HG03108 (cell line): Measurements from ENCODE around the gene PIGU.
"Not testable (repeated sequence)": the region's sequence is repeated elsewhere in the genome, so short reads cannot be mapped to it uniquely, and the experiment has no call there.

Source experiments
- ATAC-seq: cut with Tn5 transposase; IDR thresholded peaks from one replicate; pipeline ENCODE4 v1.9.1; 2021; ENCODE audit warnings: moderate library complexity; ENCODE audit not compliant: unreplicated experiment

Gene PIGU

DNA sequence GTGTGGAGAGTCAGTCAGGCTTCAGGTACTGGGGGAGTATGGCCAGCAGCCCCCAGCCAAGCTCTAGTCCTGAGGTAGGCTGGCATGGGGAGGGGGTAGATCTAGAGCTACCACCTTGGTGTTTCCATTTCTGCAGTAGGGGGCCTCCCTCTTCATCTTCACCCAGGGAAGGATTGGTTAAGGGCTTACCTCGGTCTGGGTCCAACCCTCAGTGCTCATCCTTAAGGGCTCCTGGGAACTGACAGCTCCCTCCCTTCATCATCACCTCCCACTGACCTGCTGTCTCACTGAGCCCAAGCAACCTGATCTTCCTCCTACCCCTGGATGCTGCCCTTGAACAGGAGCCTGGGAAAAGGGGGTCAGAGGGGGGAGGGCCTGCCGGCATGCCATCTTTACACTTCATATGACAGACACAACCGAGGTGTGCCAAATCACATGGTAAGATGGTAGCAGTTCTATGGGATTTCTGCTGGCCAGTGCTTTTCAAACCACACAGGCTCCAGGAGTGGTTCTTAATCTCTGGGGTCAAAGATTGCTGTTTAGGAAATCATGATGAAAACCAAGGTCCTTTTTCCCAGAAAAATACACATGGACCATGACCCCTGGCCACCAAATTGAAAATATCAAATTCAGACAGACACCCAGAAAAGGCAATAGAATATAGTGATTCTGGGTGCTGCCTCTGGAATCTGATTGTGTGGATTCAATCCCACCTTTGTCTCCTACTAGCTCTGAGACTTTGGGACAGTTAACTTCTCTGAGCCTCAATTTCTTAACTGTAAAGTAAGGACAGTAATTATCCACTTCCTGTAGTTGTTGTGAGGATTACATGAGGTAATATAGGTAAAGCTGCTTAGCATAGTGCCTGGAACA, 30.3 kb upstream of the PIGU start:
- ATAC-seq: no peak

DNA sequence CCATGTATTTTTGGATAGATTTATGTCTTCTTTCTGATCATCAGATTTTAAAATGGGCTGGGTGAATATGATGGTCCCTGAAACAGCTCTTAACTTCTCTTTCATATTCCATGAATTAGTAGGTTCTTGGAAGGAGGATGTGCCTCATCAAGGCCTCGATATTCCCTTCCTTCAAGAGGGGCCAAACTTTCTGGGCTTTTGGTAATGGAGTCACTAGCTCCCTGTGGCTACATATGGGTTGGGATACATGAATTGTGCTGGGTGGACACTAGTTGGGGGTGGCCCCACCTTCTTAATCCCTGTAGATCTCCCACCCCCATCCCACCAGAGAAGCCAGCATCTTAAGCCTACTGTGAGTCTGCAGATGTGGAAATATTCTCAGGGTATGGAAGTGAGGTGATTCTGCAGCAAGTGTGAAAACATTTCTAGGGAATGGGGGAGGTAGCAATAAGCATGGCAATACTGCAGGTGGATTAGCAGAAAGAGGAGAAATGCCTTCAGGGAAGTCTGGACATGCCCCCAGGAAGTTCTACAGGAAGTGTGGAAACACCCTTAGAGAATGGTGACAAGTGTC, 29.5 kb upstream of the PIGU start:
- ATAC-seq: no peak

DNA sequence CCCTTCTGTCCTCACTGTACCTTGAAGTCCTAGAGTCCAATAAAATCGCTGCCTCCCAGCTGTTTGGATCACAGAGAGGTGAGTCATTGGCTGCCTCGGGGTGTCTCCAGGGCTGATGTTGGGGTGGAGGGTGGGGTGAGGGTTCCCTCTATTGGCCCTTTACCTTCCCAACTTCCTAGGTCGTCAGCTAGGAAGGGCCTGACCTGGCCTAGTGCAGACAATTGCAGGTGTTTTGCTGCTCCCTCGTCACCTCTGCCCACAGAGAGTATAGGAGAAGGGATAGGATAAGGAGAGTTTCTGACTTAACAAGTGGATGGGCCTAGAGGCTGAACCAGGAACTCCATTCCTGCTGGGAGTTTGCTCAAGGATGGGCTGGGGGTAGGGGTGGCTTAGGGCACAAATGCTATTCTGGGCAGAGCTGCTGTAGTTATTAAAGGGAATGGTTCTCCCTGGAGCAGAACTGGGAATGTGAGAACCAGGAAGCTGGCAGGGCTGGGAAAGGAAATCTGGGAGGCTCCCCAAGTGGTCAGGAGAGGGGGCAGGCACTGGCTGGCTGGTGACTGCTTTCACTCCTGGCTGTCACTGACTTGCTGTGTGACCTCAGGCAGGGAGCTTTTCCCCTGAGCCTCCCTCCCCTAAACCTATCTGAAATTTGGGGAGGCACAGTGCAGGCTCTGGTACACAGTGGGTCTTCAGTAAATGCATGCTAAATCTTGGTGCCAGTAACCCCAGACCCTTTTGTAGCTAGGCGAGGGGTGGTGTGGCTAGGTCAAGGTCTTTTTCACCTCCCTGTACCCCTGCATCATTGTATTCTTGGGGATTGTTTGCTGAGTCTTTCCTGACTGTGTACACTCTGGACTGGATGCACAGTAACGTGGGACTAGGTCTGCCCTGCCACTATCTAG, 28.8 kb upstream of the PIGU start:
- no peak for ATAC-seq

DNA sequence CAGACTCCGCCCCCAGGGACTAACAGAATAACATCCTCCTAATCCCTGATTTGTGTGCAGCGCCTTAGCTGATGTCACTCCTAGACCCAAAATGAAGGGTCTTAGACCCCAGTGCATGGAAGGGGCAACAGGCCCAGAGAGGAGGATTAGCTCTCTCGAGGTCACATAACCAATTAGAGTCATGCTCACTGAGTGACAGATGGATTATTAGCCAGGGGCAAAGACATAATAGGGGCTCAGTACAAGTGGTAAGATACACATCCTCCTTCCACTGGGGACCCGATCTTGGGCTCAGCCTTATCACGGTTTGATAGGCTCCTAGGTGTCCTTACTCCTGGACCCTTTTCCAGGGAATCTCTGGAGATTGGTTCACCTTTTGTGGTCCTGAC, 28.1 kb upstream of the PIGU start:
- no peak for ATAC-seq

DNA sequence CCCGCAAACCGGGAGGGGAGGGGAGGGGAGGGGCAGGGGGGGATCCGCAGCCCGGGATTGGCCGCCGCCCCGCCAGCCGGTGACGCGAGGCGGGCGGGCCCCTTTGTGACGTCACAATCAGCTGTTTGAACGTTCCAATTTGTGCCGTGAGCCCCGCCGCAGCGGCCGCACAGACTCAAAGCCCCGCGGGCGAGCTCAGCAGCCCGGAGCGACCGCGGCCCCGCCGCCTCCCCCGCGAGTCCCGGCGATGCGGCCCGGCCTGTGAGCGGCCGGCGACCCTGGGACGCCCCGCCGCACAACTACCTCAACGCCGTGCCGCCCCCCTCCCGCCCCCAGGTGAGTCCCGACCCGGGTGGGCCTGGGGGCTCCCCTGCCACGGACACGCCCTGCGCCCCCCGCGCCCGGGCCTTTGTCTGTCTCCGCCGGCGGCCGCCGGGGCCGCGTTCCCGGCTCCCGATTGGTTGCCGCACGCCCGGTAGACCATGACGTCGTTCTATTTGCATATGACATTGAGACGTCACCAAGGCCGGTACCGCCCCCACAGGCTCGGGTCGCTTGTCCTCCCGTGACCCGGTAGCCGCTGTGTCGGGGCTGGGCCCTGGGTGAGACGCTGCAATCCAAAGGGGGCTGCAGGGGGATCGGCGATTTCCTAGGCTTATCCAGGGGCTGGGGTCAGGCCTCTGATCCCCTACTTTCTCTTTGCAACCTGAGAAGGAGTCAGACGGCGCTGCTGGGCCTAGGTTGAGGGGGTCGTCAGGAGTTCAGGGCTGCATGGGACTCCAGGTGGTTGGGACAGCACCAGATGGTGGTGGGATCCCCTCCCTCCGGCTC, 27.5 kb upstream of the PIGU start, which contains the start of gene TP53INP2:
TSS of gene TP53INP2 (plus strand) at position 168 of the 831 bp plus-strand sequence. CDS start 4,396 bp downstream, outside the sequence.
- peak; percentile 38 for ATAC-seq

DNA sequence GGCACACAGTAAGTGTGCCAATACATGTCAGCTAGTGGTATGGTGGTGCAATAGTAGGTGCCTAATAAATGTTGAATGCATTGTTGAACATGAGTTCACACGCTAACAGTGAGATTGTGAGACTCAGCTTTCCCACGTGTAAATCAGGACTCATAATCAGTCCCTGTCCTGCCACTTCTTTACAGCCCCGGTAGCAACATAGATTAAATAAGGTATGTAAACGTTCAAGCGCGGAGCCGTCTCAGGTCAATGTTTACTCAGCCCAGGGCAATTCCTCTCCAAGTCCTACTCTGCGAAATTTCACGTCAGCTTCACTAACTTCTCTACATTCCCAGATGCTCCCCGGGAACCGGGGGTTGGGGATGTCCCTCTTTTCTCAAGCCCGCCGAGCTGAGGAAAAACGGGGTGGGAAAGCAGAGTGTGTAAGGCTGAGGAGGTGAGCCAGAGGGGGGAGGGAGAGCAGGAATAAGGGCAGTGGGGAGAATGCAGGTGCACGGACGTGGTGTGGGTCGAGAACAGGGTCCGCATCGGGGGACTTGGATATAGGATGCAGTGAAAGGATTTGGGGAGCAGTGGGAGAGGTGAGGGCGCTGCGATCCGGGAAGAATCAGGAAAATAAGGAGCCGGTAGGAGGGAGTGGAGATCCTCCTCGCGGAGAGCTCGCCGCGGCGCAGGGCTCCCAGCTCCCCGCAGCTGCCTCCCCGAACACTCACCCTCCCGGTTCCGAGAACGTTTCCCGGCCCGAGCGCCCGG, 26.7 kb upstream of the PIGU start:
- no peak for ATAC-seq

DNA sequence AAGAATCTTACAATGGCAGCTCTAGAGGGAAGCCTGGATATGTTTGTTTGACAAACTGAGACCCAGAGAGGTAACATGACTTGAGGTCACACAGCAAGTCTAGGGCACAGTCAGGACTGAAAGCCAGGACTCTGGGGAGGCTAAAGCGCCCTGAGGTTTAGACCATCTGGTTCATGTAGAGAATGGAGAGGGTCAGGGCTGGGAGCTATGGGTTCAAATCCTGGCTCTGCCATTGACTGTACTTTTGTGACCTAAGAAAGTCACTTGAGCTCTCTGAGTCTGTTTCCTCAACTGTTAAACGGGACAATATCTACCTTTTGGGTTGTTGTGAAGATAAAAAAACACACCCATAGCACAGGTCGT, 26.1 kb upstream of the PIGU start:
- ATAC-seq: no peak

DNA sequence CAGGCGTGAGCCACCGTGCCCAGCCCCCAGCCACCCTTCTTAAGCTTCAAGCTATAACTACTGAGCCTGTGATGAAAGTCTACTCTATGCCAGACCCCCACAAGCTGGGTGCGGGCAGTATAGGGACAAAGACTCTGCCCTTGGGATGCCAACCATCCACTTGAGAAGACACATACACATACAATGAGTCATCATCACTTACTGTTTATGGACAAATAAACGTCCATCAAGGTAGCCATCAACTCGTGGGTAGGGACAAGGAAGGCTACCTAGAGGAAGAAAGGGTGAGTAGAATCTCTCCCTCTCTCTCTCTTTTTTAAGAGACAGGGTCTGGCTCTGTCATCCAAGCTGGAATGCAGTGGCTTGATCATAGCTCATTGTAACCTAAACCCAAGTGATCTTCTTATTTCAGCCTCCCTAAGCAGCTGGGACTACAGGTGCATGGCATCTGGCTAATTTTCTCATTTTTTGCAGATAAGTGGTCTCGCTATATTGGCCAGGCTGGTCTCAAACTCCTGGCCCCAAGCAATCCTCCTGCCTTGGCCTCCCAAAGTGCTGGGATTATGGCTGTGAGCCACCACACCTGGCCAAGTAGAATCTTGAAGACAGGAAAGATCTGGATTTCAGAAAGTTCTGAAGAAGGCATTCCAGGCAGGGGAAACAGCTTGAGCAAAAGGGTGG, 24.7 kb upstream of the PIGU start:
- ATAC-seq: no peak

DNA sequence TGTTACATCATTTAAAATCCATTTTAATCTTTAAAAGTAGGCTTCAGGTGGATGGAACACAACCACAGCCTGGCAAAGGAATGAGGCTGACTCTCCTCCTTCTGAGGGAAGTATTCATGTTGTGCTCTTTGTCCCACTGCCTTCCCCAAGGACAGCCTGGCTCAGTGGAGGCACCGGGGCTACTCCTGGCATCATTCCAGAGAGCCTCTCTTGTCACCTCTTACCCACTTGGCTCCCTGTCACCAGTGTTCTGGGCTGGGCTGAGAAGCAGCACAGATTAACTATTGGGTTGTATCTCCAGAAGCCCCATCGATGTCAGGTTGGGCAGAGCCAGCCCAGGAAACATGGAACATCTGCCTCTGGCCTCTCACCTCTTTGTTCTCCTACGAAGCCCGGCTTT, 16.5 kb upstream of the PIGU start:
- ATAC-seq: no peak

DNA sequence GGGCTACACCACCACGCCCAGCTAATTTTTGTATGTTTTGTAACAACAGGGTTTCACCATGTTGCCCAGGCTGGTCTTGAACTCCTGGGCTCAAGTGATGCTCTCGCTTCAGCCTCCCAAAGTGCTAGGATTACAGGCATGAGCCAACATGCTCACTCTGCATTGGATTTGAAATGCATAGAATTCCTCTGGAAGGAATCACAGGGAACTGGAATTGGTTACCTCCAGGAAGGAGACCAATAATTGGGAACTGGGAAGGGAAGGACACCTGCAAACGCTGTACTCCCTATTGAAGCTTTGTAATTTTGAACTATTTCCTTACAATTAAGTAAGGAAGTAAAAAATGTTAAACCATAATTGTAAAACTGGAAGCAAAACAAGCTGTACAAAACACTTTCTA, 14.9 kb upstream of the PIGU start:
- ATAC-seq: no peak

DNA sequence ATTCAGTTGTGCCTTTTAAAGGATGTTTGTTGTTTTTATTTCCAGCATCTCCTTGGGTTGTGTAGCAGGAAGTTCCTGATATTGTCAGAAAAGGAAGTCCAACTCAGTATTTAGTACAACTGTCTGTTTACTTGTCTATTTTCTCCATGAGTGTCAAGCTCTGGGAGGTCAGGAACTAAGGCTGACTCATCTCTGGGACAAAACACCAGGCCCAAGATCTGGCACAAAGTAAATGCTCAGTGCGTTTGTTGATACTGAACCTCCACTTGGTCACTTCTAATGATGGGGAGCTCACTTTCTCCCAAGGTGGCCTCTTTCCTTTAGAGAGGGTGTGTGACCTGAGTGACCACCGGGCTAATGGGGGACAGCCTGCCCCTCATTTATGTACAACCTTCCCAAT, 12.6 kb upstream of the PIGU start:
- ATAC-seq: no peak

DNA sequence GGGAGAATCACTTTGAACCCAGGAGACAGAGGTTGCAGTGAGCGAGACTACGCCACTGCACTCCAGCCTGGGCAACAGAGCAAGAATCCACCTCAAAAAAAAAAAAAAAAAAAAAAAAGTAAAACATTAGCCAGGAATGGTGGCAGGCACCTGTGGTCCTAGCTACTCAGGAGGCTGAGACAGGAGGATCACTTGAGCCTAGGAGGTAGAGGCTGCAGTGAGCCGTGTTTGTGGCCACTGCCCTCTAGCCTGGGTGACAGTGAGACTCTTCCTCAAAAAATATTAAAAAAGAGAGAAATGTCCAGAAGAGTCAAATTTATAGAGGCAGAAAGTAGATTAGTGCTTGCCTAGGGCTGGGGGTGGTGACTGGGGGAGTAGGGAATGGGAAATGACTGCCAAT, 6.8 kb upstream of the PIGU start:
- no peak for ATAC-seq

DNA sequence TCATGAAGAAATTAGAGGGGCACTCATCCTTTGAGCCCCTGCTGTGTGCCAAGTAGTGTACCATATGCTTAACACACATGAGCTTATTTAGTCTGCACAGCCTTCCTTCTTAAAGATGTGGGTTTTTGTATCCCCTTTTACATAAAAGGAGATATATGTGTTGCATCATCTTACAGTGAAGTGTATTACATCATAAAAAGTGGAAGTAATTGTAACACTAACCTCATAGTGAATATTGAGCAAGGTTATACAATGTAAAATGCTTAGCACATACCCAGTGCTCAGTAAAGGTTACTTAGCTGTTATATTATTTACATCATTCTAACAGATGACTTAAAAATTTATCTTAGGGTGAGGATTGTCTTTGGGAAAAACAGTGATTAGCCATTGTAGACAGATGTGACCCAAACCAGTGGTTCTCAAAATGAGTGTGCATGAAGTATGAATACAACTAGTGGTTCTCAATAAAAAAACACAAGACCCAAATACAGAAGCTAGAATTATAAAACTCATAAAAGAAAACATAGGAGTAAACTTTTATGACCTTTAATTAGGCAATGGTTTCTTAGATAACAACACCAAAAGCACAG, 3.8 kb upstream of the PIGU start:
- ATAC-seq: no peak

DNA sequence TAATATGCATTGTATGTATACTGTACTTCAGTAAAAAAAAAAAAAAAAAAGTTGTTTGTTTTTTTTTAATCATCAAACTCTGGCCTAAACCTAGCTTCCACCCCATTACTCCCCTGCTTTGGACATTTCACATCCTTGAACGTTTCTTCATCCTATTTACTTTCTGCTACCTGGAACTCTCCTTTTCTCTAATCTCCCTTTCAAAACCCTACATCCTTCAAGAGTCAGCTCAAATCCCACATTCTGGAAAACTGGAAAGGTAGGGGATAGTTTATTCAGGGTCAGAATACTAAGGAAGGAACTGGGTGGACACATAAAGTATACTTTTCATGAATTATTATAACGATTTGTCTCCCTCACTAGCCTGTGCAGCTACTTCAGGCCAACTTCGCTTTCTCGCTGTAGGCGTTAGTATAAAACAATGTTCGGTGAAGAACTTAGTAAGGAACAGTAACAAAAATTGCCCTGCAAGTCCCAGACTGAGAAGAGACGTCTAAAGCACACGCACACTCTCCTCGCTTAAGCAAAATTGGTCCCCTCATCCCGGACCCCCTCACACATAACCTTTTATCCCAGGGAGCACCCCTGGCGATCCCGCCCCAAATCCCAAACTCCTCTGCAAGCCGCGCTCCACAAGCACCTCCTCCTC, 775 bp downstream of the PIGU start:
- ATAC-seq: no peak

DNA sequence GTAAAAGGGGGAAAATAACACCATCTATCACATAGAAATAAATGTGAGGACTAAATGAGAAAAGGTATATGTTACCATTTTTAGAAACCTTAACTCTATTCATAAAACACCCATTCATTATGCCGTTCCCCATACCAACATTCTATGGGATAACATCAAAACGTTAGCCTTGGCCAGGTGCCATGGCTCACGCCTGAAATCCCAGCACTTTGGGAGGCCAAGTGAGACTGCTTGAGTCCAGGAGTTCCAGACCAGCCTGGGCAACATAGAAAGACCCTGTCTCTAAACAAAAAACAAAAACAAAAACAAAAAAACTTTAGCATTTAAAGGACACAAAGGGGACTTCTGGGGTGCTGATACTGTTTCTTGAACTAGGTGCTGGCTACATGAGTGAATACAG, 1.3 kb downstream of the PIGU start:
- no peak for ATAC-seq

DNA sequence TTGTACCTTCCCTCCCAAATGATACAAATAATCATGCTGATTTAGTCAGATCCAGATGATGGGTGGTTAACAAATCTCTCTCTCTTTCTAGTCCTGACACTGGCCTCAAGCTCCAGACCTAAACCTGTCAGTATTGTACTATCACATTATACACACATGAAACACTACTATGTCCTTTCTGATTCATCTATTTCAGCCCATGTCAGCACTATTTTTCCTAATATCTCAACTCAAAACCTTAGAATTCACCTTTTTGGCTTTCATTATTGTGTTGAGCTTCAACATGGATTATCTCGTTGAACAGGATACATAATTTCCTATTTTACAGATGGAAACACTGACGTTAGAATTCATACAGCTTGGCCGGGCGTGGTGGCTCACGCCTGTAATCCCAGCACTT, 3.5 kb downstream of the PIGU start:
- ATAC-seq: no peak

DNA sequence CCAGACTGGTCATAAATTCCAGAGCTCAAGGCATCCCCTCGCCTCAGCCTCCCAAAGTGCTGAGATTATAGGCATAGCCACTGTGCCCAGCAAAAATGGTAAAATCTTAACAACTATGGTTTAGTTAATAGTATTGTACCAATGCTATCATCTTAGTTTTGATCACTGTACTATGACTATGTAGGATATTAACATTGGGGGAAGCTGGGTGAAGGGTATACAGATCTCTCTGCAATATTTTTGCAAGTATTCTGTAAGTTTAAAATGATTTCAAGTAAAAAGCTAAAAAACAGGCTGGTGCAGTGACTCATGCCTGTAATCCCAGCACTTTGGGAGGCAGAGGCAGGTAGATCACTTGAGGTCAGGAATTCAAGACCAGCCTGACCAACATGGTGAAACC, 7.8 kb downstream of the PIGU start:
- ATAC-seq: no peak

DNA sequence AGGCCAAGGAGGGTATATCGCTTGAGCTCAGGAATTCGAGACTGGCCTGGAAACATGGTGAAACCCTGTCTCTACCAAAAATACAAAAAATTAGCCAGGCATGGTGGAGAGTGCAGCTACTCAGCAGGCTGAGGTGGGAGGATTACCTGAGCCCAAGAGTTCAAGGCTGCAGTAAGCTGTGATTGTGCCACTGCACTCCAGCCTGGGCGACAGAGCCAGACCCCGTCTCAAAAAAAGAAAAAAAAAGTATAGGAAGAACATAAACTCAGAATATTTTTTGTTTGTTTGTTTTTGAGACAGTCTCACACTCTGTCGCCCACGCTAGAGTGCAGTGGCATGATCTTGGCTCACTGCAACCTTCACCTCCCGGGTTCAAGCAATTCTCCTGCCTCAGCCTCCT, 12.1 kb downstream of the PIGU start:
- ATAC-seq: not testable (repeated sequence)
